ENCODE results near the gene TTLL1.
A peak's percentile ranks its signal among the peaks of the same experiment; 100 is the strongest.

GRCh38 chr22:43060183-43060582 lies 29.0 kb downstream of the TTLL1 start:
- peak; percentile 71 for TF ChIP-seq CTCF (IDR thresholded peaks at IDR 0.05; ENCODE audit: low read length)
- TF ChIP-seq EZH2 (IDR thresholded peaks at IDR 0.05; ENCODE audit: borderline replicate concordance, low read length), result no peak

All from OCI-LY1 (cell line).